GM19099 (cell line): ENCODE results near the gene NOTCH3.

Source experiments
- POLR2A ChIP-seq: IDR thresholded peaks from 3 replicates; pipeline ENCODE4 v1.6.1; 2011; ENCODE audit warnings: low read depth; ENCODE audit not compliant: insufficient read length; ENCODE audit errors: extremely low read depth

Gene NOTCH3

GRCh38 chr19:15241259-15241910 is 40.6 kb upstream of the NOTCH3 start:
- TF ChIP-seq POLR2A, result no peak

GRCh38 chr19:15240515-15240914 is 39.7 kb upstream of the NOTCH3 start:
- no peak for TF ChIP-seq POLR2A

DNA sequence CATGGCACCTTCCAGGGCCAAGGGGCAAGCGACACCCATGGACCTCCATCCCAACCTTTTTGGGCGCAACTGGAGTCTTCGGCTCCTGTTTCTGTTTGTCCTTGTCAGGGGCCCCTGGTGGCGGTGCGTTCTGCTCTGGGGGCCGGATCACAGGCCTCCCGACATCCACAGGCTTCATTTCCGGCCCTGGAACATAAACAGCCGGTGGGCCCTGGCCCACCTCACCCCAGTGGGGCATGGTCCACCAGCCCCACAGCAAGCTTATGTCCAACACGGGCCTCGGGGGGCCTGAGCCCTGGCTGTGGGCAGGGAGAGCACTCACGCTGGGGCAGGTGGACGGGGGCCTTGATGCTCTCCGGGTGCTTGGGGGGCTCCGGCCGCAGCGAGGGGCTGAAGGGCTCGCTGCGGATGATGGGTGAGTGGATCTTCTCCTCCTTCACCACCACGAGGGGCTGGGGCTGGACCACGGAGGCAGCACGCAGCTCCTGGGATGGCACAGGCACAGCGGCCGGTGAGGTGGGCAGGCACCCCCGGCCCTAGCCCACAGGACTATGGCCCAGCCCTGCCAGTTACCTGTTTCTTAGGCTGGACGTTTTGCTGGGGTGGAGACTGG is 38.6 kb upstream of the NOTCH3 start:
- no peak for TF ChIP-seq POLR2A

DNA sequence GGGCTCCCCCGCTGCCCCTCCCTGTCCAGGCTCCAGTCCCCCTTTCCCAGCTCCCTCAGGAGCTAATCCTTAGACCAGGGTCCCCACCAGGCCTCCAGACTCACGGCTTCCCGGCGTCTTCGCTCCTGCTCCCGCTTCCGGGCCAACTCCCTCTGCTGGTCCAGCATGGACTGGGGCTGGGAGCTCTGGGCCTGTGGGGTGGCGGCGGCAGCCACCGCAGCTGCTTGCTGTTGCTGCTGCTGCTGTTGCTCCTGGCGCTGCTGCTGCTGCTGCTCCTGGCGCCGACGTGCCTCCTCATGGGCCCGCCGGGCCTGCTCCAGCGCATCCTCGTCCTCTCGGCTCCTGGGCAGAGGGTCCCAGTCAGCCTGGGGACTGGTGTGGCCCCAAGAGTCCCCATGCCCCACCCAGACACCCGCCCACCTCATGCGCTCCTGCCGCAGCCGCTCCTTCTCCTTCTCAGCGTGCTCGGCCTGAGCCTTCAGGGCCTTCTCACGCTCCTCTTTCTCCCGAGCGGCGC is 37.9 kb upstream of the NOTCH3 start:
- TF ChIP-seq POLR2A, result no peak

DNA sequence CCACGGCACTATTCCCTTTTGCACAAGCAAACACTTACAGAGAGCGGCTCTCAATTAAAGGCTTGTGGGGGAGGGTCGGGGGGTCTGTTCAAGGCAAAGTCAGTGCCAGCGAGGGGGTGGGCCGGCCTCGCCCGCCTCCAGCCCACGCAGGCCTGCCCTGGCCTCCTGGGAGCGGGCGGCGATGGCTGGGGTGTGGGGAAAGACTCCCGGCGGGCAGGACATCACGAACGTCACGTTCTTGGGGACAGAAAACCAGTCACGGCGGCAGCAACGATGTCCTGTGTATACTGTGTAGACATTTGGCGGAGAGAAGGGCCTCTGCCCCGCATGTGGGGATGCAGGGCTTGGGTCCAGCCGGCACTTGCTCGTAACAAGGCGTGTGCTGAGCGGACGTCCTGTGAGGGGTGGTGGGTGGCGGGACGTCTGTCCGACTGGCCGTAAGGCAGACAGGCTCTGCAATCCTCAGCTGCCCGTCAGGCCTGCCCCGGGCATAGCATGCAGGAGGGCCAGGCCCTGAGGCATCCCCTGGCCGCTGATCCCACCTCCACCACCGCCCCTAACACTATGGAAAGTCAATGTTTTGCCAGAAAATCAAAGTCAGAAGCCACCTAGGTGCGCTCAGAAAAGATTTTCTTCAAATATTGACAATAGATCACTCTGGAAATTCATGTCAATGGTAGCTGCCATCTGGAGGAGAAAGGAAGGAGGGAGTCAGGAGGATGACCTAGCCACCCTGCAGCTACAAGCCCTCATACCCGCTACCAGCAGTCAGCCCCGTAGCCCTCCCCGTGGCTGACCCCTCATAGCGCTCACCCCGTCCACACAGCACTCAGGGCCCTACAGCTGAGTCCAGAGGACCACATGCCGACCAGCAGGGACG is 37.2 kb upstream of the NOTCH3 start:
- TF ChIP-seq POLR2A, result no peak

GRCh38 chr19:15236886-15237285 is 36.1 kb upstream of the NOTCH3 start:
- no peak for TF ChIP-seq POLR2A

- TF ChIP-seq POLR2A, result no peak
Measured at GRCh38 chr19:15235781-15236180, 35.0 kb upstream of the NOTCH3 start.

DNA sequence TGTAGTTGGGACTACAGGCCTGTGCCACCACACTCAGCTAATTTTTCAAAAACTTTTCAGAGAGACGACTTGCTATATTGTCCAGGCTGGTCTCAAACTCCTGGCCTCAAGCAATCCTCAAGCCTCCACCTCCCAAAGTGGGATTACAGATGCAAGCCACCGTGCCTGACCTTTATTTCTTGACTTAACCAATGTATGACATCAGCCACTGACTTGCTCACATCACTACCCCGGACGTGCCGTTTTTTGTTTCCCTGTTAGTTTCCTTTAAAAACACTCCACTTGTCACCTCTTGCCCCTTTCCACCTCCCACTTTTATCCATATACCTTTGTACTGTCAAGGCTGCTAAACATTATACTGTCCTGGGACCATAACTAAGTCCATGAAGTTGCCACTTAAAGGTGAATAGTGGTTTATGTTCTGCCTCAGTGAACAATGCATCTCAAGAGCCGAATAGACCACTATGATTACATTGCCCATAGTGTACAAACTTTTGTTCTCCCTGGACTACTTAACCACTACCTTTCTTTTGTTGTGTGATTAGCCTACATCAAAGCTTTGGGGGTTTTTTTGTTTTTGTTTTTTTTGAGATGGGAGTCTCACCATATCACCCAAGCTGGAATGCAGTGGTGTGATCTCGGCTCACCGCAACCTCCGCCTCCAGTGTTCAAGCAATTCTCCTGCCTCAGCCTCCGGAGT is 33.8 kb upstream of the NOTCH3 start:
- TF ChIP-seq POLR2A, result no peak

DNA sequence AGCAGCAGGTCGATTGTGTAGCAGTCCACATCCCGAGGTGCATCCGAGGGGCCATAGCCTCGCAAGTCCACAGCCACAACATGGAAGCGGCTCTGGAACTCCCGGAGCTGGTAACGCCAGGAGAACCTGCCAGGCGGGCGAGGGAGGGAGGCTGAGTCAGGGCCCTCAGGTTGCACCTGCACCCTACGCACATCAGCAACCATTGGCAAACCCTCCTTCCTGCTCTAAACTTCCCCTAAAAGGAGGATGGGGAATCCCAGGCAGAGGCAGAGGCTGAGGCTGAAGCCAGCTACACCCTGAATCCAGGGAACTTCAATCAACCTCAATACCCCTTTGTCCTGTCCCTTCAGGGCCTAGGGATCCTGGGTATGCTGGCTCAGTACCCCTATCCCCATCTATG is 30.5 kb upstream of the NOTCH3 start:
- no peak for TF ChIP-seq POLR2A

- TF ChIP-seq POLR2A, result no peak
Measured at GRCh38 chr19:15227261-15227660, 26.5 kb upstream of the NOTCH3 start.

DNA sequence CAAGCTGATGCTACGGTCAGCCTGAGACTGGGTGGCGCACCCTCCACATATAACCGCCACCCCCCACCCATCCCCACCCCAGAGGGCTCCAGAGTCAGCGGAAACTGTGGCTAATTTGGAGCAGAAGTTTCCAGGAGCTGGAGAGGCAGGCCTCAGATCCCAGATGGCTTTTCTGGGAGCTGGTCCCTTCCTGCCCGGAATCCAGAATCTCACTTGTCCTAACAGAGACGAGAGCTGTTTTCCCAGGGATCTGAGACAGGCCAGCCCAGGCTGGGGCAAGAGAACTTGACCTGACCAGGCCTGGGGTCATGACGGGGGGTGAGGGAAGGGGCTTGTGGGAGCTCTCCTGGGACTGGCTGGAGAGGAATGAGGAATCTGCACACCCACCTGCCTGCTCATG is 25.0 kb upstream of the NOTCH3 start:
- no peak for TF ChIP-seq POLR2A

DNA sequence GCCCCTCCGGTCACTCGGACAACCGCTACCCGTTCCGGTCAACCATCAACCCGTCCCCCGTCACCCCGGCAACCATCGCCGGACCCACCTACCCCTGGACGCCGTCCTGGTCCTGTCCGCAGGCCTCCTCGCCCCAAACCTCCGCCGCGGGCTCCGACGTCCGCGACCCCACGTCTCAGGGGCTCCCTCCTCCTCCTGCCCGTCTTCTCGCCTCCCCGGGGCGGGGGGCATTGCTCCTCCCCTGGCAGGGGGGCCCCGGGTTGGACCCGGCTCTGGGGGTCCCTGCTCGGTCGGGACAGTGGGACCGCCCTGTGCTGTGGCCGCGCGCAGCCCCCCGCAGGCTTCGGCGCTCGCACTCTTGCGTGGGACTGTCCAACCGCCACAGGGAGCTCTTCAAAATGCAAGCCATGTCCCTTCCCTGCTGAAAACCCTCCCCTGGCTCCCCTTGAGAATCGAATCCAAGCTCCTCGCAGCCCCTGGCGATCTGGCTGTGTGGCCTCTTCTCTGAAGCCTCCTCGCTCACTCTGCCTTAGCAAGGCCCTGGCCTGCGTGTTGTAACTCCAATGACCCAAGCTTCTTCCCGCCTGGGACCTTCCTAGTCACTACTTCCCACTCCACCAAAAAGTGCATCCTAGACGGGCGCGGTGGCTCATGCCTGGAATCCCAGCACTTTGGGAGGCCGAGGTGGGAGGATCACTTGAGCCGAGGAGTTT is 23.0 kb upstream of the NOTCH3 start:
- no peak for TF ChIP-seq POLR2A

- no peak for TF ChIP-seq POLR2A
Measured at GRCh38 chr19:15222738-15223648, 22.2 kb upstream of the NOTCH3 start.
